ENCODE data around the gene FGGY. TPM values are rescaled to one million over a fixed set of nuclear protein-coding genes. Genes with fewer than 3 reads are reported as not detected.
A peak's percentile ranks its signal among the peaks of the same experiment; 100 is the strongest.

FGGY gene
- total RNA-seq, 1 experiment from 2014 or later: 17.8 TPM

GRCh38 chr1:59443310-59443709 is 146.4 kb downstream of the FGGY start:
- Histone ChIP-seq H3K79me2 (ENCODE audit: low read depth) (no peaks in the 10 kb centered on the region), H3K4me3 (no peak overlapping the region), H4K20me1 (ENCODE audit: insufficient read depth) (no peaks in the 10 kb centered on the region), H3K4me2 (no peak overlapping the region), H3K36me3 (ENCODE audit: low read depth) (no peaks in the 10 kb centered on the region), H3K9me2 (ENCODE audit: insufficient read depth) (no peaks in the 10 kb centered on the region), H3K9me3 (ENCODE audit: insufficient read depth, low read depth) (no peaks in the 10 kb centered on the region), H3K27ac (no peak overlapping the region), H3K27me3 (ENCODE audit: insufficient read depth, low read depth) (no peaks in the 10 kb centered on the region), H2AFZ (no peak overlapping the region), H3K4me1 (replicated peaks; ENCODE audit: insufficient read depth) (peaks cover 18% of the 10 kb centered on the region), H3F3A (ENCODE audit: insufficient read depth, low read depth) (no peaks in the 10 kb centered on the region)
- intact Hi-C loops (cut with micrococcal nuclease; ENCODE audit: unreplicated experiment): no loop called here
- ChIA-PET CTCF (interaction anchor here (0.5 kb wide), 1 partner anchor 167 kb away, joined by 3 read pairs; no protein-coding TSS in a partner anchor), POLR2A (ENCODE audit: unreplicated experiment) (interaction anchor here (0.6 kb wide), 2 partner anchors 154 to 620 kb away, joined by 3 to 5 read pairs; no protein-coding TSS in a partner anchor)
- DNase-seq: no peak
- TF ChIP-seq CTCF (conservative IDR thresholded peaks at IDR 0.05) (no peak), EZH2 (IDR thresholded peaks at IDR 0.05; ENCODE audit: low read depth) (no peak)
- BruUV-seq (replicated peaks): no TSS peak

- no peak overlapping the region for H3K27ac ChIP-seq
- H3K9me2 ChIP-seq (ENCODE audit: insufficient read depth): no peaks in the 10 kb centered on the region
- no peak overlapping the region for H3K4me3 ChIP-seq
- H2AFZ ChIP-seq: no peak overlapping the region
- H4K20me1 ChIP-seq (ENCODE audit: insufficient read depth): no peaks in the 10 kb centered on the region
- no peak for TF ChIP-seq CTCF (conservative IDR thresholded peaks at IDR 0.05)
- TF ChIP-seq EZH2 (IDR thresholded peaks at IDR 0.05; ENCODE audit: low read depth): no peak
- no peaks in the 10 kb centered on the region for H3K79me2 ChIP-seq (ENCODE audit: low read depth)
- ChIA-PET CTCF (no interaction called here), POLR2A (ENCODE audit: unreplicated experiment) (no interaction called here)
- no peaks in the 10 kb centered on the region for H3K9me3 ChIP-seq (ENCODE audit: insufficient read depth, low read depth)
- no peaks in the 10 kb centered on the region for H3F3A ChIP-seq (ENCODE audit: insufficient read depth, low read depth)
- H3K4me1 ChIP-seq (replicated peaks; ENCODE audit: insufficient read depth): peaks cover 18% of the 10 kb centered on the region
- no peaks in the 10 kb centered on the region for H3K27me3 ChIP-seq (ENCODE audit: insufficient read depth, low read depth)
- no peak overlapping the region for H3K4me2 ChIP-seq
- H3K36me3 ChIP-seq (ENCODE audit: low read depth): no peaks in the 10 kb centered on the region
- DNase-seq: no peak
- intact Hi-C loops (cut with micrococcal nuclease; ENCODE audit: unreplicated experiment): no loop called here
- BruUV-seq (replicated peaks): no TSS peak
Observed at GRCh38 chr1:59444520-59444919, 147.6 kb downstream of the FGGY start.

GRCh38 chr1:59445040-59445439 is 148.1 kb downstream of the FGGY start:
- POLR2A ChIA-PET (ENCODE audit: unreplicated experiment): no interaction called here
- TF ChIP-seq CTCF (conservative IDR thresholded peaks at IDR 0.05): no peak
- TF ChIP-seq EZH2 (IDR thresholded peaks at IDR 0.05; ENCODE audit: low read depth): no peak
- DNase-seq: peak; percentile 50 to 55
- no peaks in the 10 kb centered on the region for H3K27me3 ChIP-seq (ENCODE audit: insufficient read depth, low read depth)
- H4K20me1 ChIP-seq (ENCODE audit: insufficient read depth): no peaks in the 10 kb centered on the region
- H3K4me1 ChIP-seq (replicated peaks; ENCODE audit: insufficient read depth): peaks cover 18% of the 10 kb centered on the region
- no peaks in the 10 kb centered on the region for H3K79me2 ChIP-seq (ENCODE audit: low read depth)
- H3K36me3 ChIP-seq (ENCODE audit: low read depth): no peaks in the 10 kb centered on the region
- no peaks in the 10 kb centered on the region for H3F3A ChIP-seq (ENCODE audit: insufficient read depth, low read depth)
- intact Hi-C loops (cut with micrococcal nuclease; ENCODE audit: unreplicated experiment): no loop called here
- no peak overlapping the region for H3K4me3 ChIP-seq
- no peak overlapping the region for H2AFZ ChIP-seq
- H3K4me2 ChIP-seq: peak overlapping the region; percentile 19; the same call in 1 of the 2 replicates
- H3K27ac ChIP-seq: no peak overlapping the region
- CTCF ChIA-PET: interaction anchor here (1.0 kb wide), 1 partner anchor 10 kb away, joined by 3 read pairs; no protein-coding TSS in a partner anchor
- no TSS peak for BruUV-seq (replicated peaks)
- no peaks in the 10 kb centered on the region for H3K9me2 ChIP-seq (ENCODE audit: insufficient read depth)
- H3K9me3 ChIP-seq (ENCODE audit: insufficient read depth, low read depth): no peaks in the 10 kb centered on the region
